Measurements from ENCODE around the gene DLG4.

The DLG4 gene

DNA sequence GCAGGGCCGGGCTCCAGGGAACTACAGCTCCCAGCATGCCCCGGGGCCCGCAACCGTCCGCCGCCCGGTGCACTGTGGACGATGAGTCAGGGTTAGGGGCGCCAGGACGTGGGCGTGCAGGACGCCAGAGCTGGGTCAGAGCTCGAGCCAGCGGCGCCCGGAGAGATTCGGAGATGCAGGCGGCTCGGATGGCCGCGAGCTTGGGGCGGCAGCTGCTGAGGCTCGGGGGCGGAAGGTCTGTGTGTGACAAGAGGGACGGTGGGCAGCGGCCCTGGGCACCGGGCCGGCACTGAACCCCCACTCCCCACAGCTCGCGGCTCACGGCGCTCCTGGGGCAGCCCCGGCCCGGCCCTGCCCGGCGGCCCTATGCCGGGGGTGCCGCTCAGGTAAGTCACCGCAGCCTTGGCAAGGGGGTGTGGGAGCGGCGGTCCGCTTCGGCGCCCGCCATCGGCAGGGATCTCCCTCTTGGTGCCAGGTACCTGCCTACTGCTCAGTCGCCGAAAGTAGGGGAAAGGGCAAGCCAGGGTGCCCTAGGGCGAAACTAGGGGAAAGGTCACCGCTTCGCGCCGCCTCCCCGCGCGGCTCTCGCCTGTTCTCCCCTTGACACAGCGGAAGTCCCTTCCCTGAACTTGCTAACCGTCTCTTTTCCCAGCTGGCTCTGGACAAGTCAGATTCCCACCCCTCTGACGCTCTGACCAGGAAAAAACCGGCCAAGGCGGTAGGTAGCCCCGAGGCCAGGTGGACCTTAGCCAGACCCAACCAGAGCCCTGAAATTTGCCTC, at the start of gene DLG4, which contains the start of gene ACADVL:
Gene DLG4, minus strand, starts transcription at position 25 of the 781 bp plus-strand sequence.
Gene ACADVL, plus strand, starts transcription at position 127 of the 781 bp plus-strand sequence. Its CDS starts 47 bp downstream, at position 174.
- peak within 1 kb of the TSS; percentile 90 for H3K4me3 ChIP-seq (ENCODE audit: low read depth, low read length)
- TF ChIP-seq, protein P1, sequence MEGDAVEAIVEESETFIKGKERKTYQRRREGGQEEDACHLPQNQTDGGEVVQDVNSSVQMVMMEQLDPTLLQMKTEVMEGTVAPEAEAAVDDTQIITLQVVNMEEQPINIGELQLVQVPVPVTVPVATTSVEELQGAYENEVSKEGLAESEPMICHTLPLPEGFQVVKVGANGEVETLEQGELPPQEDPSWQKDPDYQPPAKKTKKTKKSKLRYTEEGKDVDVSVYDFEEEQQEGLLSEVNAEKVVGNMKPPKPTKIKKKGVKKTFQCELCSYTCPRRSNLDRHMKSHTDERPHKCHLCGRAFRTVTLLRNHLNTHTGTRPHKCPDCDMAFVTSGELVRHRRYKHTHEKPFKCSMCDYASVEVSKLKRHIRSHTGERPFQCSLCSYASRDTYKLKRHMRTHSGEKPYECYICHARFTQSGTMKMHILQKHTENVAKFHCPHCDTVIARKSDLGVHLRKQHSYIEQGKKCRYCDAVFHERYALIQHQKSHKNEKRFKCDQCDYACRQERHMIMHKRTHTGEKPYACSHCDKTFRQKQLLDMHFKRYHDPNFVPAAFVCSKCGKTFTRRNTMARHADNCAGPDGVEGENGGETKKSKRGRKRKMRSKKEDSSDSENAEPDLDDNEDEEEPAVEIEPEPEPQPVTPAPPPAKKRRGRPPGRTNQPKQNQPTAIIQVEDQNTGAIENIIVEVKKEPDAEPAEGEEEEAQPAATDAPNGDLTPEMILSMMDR (conservative IDR thresholded peaks at IDR 0.05; ENCODE audit: low read depth, low read length), result no peak
- peak; percentile 92 for DNase-seq (ENCODE audit: low read depth)

DNA sequence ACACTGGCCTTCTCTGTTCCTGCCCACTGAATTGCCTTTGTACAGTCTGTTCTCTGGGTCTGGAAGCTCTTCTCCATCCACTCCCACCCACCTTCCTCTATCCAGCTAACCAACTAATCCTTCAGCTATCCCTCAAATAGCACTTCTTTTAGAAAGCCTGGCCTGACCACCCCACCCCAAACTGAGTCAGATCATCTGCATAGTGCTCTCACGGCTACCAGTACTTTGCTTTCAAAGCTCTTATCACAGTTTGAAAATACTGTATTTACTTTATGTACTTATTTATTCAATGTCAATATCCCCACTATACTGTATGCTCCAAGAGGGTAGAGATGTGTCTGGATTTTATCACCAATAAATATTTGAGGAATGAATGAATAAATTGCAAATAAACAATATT, 47.1 kb upstream of the DLG4 start:
- TF ChIP-seq, protein P1 (conservative IDR thresholded peaks at IDR 0.05; ENCODE audit: low read depth, low read length), result no peak
- no peak for DNase-seq (ENCODE audit: low read depth)
- no peak overlapping the region for H3K4me3 ChIP-seq (ENCODE audit: low read depth, low read length)

DNA sequence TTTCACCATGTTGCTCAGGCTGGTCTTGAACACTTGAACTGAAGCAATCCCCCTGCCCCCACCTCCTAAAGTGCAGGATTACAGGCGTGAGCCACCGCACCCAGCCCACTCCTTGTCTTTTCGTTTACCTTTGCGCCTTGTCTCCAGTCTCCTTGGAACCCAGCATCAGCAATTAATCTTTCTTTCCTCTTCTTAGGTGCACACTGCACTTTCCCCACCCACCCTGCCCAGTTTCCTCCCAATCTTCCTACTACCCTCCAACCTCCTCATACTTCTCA, 44.1 kb upstream of the DLG4 start:
- DNase-seq (ENCODE audit: low read depth), result no peak
- TF ChIP-seq, protein P1 (conservative IDR thresholded peaks at IDR 0.05; ENCODE audit: low read depth, low read length), result no peak
- no peak overlapping the region for H3K4me3 ChIP-seq (ENCODE audit: low read depth, low read length)

DNA sequence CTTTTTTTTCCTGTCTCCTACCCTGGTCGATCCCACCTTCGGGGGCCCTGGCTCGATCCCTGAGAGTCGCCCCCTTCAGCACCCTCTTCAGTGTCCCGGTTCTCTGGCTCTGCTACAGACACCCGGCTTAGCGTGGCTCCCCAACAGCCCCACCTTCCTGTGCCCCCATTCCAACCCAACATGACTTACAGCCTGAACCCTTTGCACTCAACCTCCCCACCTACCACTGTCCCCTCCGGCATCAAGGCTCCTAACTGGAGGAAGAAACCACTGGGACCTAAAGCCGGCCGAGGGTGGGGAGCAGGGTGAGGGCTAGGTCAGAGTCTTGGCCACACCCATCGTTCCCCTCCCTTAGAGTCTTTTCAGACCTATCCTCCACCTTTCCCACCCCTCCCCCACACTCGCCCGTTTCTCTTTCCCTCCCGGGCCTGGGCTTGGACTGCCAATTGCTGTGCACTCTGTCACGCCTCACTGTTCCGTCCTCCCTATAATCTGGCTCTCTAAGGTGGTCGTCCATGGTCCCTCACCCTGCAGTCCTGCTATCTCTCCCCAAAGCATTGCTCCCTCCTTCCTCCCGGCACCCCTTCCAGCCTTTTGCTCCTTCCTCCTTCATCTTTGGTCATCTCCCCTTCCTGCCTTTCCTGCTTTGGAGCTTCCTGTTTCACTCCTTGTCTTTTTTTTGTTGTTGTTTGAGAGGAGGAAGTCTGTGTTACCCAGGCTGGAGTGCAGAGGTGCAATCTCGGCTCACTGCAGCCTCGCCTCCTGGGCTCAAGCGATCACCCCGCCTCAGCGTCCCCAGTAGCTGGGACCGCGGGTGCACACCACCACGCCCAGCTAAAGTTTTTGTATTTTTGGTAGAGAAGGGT, 43.5 kb upstream of the DLG4 start:
- peak overlapping the region; percentile 24 for H3K4me3 ChIP-seq (ENCODE audit: low read depth, low read length)
- DNase-seq (ENCODE audit: low read depth), result no peak
- TF ChIP-seq, protein P1 (conservative IDR thresholded peaks at IDR 0.05; ENCODE audit: low read depth, low read length), result no peak

DNA sequence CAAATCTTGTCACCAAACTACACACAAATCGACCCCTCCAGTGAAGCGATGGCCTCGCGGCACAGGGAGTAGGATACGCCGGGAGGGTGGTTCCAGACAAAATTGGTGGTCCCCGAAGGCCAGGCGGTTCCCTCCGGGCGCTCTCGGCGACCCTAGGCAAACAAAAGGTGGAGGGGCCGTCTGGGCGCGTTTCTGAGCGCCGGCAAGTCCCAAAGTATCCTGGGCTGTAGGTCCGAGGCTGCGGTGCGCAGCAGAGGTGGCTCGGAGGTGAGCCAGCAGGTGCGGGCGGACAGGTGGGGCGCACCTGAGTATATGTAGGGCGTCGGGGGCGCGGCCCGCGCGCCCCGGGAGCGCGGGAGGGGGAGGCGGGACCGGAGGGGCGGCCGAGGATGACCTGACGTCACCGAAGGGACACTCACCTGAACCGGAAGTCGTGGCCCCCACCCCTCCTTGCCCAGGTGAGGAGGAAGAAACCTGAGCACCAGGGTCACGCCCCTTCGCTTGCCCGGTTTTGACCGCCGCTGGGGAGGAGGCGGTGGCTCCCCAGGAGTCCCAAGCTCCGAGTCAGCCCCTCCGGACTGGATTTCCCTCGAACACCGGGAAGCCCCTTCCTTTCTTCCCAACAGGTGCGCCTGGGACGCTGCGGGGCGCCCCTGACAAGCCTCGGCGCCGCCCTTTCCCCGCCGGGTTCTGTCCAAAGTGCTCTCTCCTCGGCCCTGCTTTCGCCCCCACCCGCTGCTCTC, 42.7 kb upstream of the DLG4 start, which contains the start of gene CLDN7:
Gene CLDN7, minus strand, starts transcription at position 287 of the 743 bp plus-strand sequence. CDS start 435 bp downstream, outside the sequence.
- TF ChIP-seq, protein P1 (conservative IDR thresholded peaks at IDR 0.05; ENCODE audit: low read depth, low read length), result no peak
- no peak for DNase-seq (ENCODE audit: low read depth)
- peak within 1 kb of the TSS; percentile 50 for H3K4me3 ChIP-seq (ENCODE audit: low read depth, low read length)

DNA sequence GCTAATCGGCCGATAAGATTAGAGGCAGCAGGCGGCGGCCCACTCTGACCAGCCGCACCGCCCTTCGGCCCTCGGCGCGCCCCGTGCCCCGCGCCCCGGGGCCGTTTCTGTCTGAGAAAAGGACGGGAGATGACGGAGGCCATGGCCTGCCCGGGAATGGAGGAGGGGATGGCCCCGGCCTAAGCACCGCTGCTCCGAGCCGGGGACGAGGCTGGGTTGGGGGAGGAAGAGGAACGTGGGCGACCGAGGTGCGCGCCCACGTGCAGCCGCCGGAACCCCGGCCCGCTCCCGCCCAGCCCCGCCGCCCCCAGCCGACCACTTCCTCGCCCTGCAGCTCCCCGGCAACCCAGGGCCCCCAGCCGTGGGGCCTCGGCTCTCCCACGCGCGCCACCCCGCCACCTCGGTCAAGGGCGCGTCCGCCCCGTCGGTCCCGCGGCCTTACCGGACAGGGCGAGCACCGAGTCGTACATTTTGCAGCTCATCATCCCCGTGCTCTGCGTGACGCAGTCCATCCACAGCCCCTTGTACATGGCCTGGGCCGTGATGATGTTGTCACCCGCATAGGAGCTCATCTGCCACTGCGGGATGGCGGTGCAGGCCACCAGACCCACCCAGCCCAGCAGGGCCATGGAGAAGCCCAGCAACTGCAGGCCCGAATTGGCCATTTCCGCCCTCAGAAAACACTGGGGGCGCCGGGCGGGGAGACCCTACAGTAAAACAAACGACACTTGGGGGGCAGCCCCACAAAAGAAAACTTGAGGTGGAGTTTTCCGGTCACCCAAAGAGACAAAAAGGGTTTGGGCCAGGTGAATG, 41.9 kb upstream of the DLG4 start:
- TF ChIP-seq, protein P1 (conservative IDR thresholded peaks at IDR 0.05; ENCODE audit: low read depth, low read length), result no peak
- no peak for DNase-seq (ENCODE audit: low read depth)
- H3K4me3 ChIP-seq (ENCODE audit: low read depth, low read length), result peak overlapping the region; percentile 50

Data from choroid plexus epithelial cell (primary cell).